ENCODE data around the gene SLC7A9.
"Not testable (repeated sequence)": the region's sequence is repeated elsewhere in the genome, so short reads cannot be mapped to it uniquely, and the experiment has no call there.

Gene SLC7A9

GRCh38 chr19:32842061-32842460 is 27.5 kb downstream of the SLC7A9 start:
- Histone ChIP-seq H3K27me3 (ENCODE audit: low read depth, low read length) (0 out of 2 replicates have a peak, but pooled peaks cover 2% of the 10 kb centered on the region), H3K4me3 (ENCODE audit: low read length) (no peak overlapping the region), H3K4me1 (ENCODE audit: low read length) (no peaks in the 10 kb centered on the region), H3K9ac (ENCODE audit: low read length) (no peak overlapping the region), H3K36me3 (replicated peaks; ENCODE audit: low read depth, low read length) (no peaks in the 10 kb centered on the region), H3K79me2 (ENCODE audit: low read length) (no peaks in the 10 kb centered on the region), H3K4me2 (ENCODE audit: low read length) (no peak overlapping the region), H3K9me3 (ENCODE audit: insufficient read depth, low read length) (no peaks in the 10 kb centered on the region), H2AFZ (ENCODE audit: low read depth, low read length) (no peak overlapping the region), H3K27ac (ENCODE audit: low read length) (no peak overlapping the region), H4K20me1 (ENCODE audit: insufficient read depth, low read length) (no peaks in the 10 kb centered on the region)
- TF ChIP-seq CTCF (IDR thresholded peaks at IDR 0.05; ENCODE audit: low read depth, low read length) (no peak), EZH2phosphoT487 (IDR thresholded peaks at IDR 0.05; ENCODE audit: low read depth) (no peak)

- Histone ChIP-seq H3K27me3 (ENCODE audit: low read depth, low read length) (0 out of 2 replicates have a peak, but pooled peaks cover 2% of the 10 kb centered on the region), H3K4me1 (ENCODE audit: low read length) (no peaks in the 10 kb centered on the region), H3K27ac (ENCODE audit: low read length) (no peak overlapping the region), H3K9ac (ENCODE audit: low read length) (no peak overlapping the region), H3K9me3 (ENCODE audit: insufficient read depth, low read length) (no peaks in the 10 kb centered on the region), H3K4me2 (ENCODE audit: low read length) (no peak overlapping the region), H3K4me3 (ENCODE audit: low read length) (no peak overlapping the region), H2AFZ (ENCODE audit: low read depth, low read length) (no peak overlapping the region), H3K36me3 (replicated peaks; ENCODE audit: low read depth, low read length) (no peaks in the 10 kb centered on the region), H3K79me2 (ENCODE audit: low read length) (no peaks in the 10 kb centered on the region), H4K20me1 (ENCODE audit: insufficient read depth, low read length) (no peaks in the 10 kb centered on the region)
- no peak for TF ChIP-seq EZH2phosphoT487 (IDR thresholded peaks at IDR 0.05; ENCODE audit: low read depth)
- TF ChIP-seq CTCF (IDR thresholded peaks at IDR 0.05; ENCODE audit: low read depth, low read length), result no peak
These were observed 32.0 kb downstream of the SLC7A9 start for GRCh38 chr19:32837531-32837930.

GRCh38 chr19:32833388-32833787 is 36.2 kb downstream of the SLC7A9 start:
- not testable (repeated sequence) for H3K4me2 ChIP-seq (ENCODE audit: low read length); H3K79me2 ChIP-seq (ENCODE audit: low read length)

GRCh38 chr19:32832825-32833224 is 36.7 kb downstream of the SLC7A9 start:
- not testable (repeated sequence) for H3K27me3 ChIP-seq (ENCODE audit: low read depth, low read length); H3K9ac ChIP-seq (ENCODE audit: low read length); H3K4me1 ChIP-seq (ENCODE audit: low read length); H3K4me2 ChIP-seq (ENCODE audit: low read length); H4K20me1 ChIP-seq (ENCODE audit: insufficient read depth, low read length); H3K9me3 ChIP-seq (ENCODE audit: insufficient read depth, low read length); H3K79me2 ChIP-seq (ENCODE audit: low read length); H3K4me3 ChIP-seq (ENCODE audit: low read length); H3K36me3 ChIP-seq (replicated peaks; ENCODE audit: low read depth, low read length); H2AFZ ChIP-seq (ENCODE audit: low read depth, low read length); H3K27ac ChIP-seq (ENCODE audit: low read length)

More at GRCh38 chr19:32833388-32833787, 36.2 kb downstream of the SLC7A9 start:
- not testable (repeated sequence) for H3K4me3 ChIP-seq (ENCODE audit: low read length); H3K36me3 ChIP-seq (replicated peaks; ENCODE audit: low read depth, low read length); H3K4me1 ChIP-seq (ENCODE audit: low read length); H2AFZ ChIP-seq (ENCODE audit: low read depth, low read length); H3K9ac ChIP-seq (ENCODE audit: low read length); H3K27me3 ChIP-seq (ENCODE audit: low read depth, low read length); H4K20me1 ChIP-seq (ENCODE audit: insufficient read depth, low read length); H3K27ac ChIP-seq (ENCODE audit: low read length); H3K9me3 ChIP-seq (ENCODE audit: insufficient read depth, low read length)

- not testable (repeated sequence) for H3K4me2 ChIP-seq (ENCODE audit: low read length); H3K27me3 ChIP-seq (ENCODE audit: low read depth, low read length); H3K4me1 ChIP-seq (ENCODE audit: low read length); H3K4me3 ChIP-seq (ENCODE audit: low read length); H3K79me2 ChIP-seq (ENCODE audit: low read length); H3K27ac ChIP-seq (ENCODE audit: low read length); H4K20me1 ChIP-seq (ENCODE audit: insufficient read depth, low read length); H3K36me3 ChIP-seq (replicated peaks; ENCODE audit: low read depth, low read length); H3K9ac ChIP-seq (ENCODE audit: low read length); H3K9me3 ChIP-seq (ENCODE audit: insufficient read depth, low read length); H2AFZ ChIP-seq (ENCODE audit: low read depth, low read length)
These were observed 37.5 kb downstream of the SLC7A9 start for GRCh38 chr19:32832094-32832493.

Measured in OCI-LY3 (cell line).